ENCODE data around the gene NME8.

The NME8 gene

DNA sequence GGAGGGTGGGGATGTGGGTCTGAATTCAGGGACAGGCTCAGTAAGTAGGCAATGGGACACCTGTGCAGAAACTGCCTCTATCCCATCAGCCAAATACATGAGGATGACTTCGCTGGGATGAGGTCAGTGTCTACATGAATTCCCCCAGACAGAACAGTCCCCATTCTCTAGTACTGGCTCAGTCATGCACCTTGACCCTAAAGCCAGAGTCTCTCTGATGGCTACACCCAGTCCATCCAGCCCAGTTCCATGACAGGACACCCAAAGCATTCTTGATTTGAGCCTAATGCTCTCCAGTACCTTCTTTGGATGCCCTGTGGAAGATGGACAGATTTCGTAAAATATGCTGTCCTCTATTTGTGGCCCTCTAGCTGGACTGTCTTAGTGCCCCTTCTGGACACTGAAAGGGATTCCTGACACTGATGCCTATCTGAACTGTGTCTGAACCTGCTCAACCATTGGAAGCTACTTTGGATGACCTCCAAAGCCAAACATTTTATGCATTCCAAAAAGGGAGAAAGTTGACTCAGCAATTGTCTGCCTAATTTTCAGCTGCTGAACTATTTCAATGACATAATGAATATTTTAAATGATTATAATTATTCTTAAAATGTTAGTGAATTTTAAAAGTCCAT lies 53.6 kb downstream of the NME8 start:
- no peak for DNase-seq

DNA sequence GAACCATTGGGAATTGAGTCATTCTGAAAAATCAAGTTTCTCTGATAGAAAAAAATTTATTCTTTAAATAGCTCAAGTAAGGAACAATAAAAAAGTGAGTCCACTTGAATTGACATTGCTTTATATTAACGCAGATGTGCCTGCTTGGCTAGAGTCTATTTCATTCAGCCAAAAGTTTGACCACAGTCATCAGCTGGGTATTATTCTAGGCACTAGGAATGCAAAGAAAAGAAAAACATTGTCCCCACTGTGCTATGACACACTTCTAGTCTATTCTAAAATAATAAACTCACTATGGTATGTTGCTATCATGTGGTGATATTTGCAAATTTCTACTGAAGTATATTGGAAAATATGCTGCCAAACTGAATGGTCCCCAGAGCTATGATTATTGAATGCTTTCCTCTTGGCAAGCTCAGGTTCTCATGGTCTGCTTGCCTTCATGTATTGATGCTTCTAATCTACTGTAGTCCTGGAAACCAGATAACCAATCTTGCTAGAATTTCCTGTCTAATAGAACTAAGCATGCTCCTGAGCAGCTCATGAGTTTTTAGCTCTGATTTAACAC lies 59.9 kb downstream of the NME8 start:
- DNase-seq: no peak

DNA sequence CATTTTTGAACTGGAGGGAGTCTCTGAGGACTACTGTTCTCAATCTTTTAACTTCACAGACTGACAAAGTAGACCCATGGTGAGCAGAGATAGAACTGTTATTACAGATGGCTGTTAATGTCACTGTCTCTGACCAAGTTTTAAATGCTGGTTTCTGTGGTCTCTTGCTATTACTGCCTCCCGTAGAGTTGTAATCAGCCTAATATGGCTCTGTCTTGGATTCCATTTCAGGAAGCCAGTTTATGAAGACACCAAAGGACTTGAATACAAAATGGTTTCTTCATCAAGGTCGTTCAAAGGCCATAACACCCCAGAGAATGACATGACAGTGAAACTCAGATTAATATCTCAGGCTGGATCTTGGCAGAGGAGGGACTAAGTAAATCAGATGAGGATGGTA lies 64.4 kb downstream of the NME8 start:
- DNase-seq: no peak

DNA sequence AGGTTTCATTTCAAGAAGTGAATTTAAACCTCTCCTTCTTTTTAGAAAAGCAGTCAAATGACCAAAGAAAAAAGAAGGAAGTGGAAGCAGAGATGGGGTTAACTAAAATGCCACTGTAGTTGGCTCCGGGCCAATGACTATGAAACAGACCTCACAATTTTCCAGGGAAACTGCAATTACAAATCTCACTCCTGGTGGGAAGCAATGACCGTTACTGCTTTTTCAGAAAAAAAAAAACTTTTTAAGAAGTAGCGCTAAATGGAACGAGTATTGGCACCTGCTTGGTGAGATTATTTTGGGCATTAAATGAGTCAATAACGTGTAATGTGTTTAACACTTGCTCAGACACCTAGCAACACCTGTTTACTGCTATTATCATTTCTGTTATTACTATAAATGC lies 67.0 kb downstream of the NME8 start:
- no peak for DNase-seq

DNA sequence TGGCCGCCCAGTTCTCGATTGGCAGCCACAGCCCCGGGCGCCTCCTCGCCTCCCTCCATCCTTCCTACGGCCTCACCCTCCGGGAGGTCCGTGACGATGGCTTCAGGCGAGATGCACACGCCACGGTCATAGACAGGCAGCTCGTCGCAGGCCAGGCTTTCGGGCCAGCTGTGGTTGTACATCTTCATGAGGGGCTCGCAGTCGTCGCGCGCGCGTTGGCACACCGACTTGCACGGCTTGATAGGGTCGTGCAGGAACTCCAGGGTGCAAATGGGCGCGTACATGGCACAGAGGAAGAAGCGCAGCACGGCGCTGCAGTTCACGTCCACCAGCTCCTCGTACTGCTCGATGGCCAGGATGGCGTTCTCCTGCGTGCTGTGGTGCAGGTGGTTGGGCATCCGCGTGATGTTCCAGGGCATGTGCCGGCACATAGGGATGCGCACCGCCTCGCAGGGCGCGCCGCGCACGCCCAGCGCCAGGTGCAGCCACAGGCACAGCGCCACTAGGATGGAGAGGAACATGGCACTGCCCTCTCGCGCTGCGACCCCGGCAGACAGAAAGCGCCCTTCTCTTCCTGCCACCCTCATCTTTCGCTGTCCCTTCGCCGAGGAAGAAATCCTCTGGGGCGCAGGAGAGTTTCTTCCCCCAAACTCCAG lies 67.7 kb downstream of the NME8 start:
- no peak for DNase-seq

DNA sequence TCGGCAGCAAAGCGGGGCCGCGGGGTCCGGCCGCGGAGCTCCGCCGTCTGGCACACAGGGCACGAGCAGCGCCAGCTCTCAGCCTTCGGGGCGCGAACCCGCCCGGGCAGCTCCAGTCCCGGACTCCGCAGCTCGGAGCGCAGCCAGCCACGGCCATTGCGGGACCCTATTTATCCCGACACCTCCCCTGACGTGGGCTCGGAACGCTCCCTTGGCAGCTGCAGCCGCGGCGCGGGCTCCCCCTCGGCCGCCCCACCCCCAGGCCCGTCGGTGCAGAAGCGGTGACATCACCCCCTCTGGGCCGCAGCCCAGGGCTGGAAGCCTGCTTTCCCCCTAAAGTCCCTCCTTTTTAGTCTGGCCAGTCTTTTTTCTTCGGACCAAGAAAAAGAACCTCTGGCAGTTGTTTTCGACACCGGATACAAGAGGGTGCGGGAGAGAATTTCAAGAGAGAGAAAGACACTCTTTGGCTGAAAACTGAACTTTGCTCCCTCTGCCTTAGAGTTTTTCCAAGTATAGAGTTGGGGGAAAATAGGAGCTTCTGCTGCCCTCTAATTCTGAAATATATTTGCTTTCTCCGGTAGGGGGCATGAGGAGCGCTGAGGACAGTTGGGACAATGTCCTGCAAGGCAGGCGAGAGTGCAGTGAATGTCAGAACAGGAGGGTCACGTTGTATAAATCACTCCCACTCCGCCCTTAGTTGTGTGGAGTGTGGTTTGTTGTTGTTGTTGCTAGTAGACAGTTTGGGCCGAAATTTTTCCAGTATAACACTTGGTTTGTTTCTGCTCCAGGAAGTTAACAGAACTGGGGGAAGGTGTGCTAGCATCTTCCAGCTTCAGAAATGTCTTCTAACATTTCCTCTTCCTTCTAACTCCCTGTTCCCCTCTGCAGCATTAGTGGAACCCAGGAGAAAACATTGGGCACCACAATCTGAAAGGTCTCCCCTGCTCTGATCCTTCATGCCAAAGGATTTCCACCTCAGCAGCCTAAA lies 68.6 kb downstream of the NME8 start, which contains the start of gene SFRP4:
TSS of gene SFRP4 (minus strand) at position 145 of the 988 bp plus-strand sequence. CDS start 280 bp downstream, outside the sequence.
- DNase-seq: peak in 1 of 2 experiments; percentile 8

DNA sequence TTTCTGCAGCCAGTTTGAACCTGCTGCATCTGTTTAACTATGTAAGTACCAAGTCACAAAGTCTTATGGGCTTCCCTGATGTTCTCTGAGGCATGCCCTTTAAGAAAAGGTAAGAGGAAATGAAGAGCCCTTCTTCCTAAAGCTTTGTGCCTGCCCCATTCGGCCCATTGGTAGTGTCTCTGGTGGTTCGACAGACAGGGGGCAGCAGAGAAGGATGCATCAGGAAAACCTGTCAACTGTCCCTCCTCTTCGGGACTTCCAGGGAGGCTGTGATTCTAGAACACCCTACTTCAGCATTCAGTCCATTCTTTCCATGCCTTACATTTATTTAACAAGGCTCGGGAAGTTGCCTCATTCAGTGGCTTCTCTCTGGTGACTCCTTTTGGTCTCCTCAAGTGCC lies 70.1 kb downstream of the NME8 start:
- DNase-seq: no peak

DNA sequence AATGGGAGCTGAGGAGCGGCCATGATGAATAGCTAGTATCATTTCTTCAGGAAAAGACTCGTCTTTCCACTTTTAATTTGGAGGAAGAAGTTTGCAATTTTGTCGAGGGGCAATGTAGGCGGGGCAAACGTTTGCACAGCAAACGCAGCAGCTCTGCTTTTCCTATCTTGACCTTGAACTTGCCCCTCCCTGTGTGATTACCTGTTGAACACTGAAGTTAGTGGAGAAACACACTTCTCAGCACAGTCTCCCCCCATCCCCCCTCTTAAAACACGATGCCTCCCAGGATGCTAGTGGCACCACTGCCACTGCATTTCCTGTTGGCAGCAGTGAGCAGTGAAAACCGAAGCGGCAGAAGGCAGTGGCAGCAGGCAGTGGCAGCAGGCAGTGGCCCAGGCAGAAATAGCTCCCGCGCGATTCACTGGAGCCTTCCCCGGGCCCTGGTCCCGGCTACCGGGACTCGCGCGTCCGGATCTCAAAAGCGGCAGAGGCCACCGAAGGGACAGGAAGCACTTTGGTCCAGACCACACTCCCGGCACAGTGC lies 72.0 kb downstream of the NME8 start, which contains the start of gene EPDR1:
TSS of gene EPDR1 (plus strand) at position 336 of the 544 bp plus-strand sequence. CDS start 300 bp downstream, outside the sequence.
- peak in 1 of 2 experiments; percentile 33 for DNase-seq

DNA sequence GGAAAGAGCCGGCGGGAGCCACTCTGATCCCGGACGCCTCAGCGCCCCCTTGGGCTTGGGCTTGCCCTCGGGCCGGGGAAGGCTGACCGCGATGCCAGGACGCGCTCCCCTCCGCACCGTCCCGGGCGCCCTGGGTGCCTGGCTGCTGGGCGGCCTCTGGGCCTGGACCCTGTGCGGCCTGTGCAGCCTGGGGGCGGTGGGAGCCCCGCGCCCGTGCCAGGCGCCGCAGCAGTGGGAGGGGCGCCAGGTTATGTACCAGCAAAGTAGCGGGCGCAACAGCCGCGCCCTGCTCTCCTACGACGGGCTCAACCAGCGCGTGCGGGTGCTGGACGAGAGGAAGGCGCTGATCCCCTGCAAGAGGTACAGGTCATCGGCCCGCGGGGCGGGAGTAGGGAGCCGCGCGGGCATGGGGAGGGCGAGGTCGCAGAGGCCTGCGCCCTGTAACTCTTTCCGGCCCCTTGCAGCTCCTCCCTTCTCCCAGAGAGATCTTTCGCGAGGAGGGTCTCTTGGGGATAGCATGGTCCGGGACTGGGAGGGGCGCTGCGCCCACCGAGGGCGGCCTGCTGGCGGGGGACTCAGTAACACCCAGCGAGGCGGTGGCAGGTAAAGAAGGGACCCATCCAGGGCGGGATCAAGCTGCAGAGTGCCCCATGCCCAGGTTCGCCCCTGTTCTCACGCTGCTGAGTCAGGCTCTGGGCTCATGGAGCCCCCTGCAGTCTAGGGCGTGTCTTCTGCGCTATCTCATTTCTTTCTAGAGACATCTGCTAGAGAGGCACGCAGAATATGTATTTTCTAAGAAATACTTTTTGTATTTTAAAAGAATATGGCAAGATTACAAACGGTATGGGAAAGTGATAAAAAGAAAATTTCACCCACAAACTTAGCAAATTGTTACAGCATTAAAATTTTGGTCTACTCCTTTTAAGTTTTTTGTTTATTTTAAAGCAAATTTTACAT lies 72.7 kb downstream of the NME8 start:
- DNase-seq: peak in 1 of 2 experiments; percentile 10

DNA sequence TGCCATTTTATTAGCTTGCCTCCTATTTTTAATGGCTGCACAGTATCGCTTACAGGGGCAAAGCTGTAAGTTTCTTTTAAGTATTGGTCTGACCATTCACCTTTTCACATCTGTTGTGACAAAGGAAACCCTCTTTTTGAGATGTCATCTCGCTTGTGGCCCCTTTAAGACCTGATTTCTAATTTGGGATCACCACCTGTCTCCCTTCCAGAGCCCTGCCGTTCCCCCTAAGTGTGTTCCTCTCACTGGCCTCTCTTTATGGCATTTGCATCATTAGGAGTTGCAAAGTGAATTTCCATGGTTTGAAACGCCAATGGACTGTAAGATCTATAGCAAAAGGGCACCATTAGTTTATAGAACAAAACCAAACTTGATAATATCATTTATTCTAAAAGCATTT lies 73.5 kb downstream of the NME8 start:
- no peak for DNase-seq

DNA sequence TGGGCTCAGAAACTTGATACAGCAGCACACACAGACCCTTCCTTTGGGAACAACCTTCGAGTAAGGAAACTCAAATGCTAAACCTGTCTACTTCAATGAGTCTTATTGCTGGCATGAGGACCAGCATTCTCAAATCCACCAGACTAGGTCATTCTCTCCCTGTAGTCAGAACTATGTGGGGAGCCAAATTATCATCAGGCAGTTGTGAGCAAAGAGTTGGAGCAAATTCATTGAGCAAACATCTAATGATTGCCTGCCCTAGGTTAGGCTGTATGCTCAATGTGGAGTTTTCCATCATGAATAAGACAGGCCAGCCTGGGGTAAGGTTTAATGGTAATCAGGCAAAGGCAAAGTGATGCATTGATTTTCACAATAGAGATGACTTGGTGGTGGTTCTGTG lies 75.6 kb downstream of the NME8 start:
- DNase-seq: no peak

DNA sequence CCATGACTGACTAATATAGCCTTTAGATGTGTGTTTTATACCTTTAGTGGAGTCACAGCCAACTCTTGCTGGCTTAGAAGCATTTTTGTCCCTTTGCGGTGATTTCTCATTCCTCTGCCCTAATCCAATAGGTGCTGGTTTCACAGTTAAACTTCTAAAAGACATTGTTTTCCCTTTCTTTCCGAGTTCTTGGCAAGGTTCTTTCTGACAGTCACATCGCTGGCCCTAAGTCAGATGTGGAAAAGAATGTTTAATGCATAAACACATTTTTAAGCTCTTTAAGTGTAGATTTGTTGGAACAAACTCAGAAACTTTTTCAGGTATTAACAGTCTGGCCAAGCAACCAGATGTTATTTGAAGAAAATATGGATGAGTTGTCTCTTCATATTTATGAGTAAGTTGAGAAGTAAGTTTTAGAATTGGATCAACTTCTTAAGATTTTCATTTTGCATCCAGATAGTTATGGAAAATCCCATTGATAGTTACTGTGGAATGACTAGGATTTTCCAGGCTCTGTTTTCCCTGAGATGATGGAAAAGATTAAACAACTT lies 76.2 kb downstream of the NME8 start:
- DNase-seq: no peak

DNA sequence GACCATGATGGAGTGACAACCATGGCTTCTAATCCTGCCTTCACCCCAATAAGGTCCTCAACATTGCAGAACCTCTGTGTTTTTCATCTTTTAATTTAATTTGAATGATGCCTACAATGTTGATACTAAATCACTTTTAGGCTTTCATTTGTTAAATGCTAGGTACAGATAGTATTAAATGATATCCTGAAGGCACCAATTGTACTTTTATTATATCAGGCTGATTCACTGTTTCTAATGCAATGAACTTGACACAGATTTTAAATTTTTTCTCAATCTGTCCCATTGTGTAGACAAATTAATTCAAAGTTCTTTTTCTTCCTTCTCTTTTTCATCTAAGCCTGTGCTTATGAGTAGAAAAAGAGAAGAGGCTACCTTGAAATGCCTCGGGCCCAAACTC lies 77.2 kb downstream of the NME8 start:
- no peak for DNase-seq

DNA sequence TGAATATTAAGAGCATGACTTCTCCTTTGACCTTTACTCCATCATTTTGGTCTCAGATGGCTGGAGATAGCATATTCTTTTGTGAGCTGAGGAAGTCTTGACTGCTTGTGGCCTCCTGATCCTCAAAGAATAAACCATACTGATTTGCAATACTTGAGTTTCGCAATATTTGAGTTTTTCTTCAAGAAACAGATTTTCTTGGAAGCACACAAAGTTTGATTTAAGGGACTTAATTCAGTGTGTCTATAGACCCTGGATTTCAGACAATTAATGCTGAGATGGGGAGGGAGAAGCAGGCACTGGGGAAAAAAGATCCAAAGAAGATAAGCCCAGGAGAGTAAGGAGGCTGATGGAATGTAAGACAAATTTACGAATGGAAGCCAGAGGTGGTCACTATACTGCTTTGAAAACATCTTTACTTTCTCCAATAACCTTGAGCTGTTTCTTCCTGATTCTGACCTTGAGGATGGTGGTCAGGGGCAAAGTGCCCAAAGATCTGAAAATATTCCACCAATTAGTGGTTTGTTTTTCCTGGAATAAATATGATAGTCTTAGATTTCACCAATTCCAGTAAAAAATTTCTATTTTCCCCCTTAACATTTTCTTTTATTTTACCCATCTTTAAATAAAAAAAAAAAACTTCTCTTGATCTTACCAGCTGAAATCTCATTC lies 79.5 kb downstream of the NME8 start:
- DNase-seq: no peak

DNA sequence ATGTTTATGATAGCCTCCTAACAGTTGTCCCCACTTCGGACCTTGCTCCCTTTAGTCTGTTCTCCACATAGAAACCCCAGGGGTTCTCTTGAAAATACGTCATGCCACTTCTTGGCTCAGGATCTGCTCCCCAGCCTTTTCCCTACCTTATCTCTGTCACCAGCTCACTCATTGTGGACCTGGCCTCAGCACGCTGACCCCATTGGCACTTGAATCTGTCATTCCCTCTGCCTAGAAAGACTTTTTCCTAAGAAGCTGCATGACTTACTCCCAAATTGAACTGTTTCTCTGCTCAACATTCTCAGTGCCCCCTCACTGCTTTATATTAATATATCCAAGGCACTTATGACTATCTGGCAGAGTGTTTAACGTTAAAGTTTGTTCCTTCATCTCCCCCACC lies 80.5 kb downstream of the NME8 start:
- no peak for DNase-seq

DNA sequence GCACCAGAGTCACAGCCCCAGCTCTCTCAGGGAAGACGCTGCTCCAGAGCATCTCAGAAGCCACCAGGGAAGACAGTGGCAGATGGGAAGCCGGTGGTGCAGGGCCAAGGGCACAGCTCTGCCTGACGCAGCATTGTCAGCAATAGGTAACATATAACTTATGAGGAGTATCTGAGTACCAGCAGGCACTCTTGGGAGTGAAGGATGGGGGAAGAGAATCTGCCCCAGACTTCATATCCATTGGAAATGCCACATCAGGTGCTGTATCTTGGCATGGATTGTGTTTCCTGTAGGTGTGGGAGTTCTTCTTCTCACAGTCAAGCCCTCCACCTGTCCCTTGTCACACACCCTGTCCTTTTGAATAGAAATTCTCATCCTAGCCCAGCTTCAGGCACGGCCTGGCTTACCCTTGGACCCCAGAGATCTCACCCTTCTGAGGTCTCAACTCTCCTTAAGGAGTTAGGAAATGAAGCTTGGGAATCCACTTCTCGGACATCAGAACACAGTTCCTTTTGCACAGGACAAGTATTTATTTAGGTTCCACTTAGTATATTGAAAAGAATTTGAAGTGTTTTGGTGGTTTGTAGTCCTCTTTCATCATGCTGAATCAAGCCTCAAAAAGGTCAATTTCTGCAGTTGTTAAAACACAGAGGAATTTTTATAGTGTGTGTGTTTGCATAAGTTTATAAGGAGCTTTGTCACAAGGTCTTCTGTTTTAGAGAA lies 82.0 kb downstream of the NME8 start:
- DNase-seq: no peak

DNA sequence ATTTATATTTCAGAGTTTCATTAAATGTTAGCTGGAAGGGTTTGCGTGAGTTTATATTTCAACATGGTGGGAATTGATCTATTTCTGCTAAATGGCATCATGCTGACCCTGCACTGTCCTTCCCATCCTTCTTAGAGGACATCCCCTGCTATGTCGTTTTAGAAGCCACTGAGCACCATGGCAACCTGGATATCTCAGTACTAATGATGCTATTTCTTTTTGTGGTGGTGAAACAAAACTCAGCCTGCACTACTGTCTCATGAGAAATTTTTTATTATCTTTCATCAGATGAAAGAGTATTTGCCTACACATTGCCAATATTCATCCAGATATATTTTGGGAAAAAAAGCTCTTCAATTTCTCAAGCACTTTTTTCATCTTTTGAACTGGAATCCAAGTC lies 84.1 kb downstream of the NME8 start:
- no peak for DNase-seq

DNA sequence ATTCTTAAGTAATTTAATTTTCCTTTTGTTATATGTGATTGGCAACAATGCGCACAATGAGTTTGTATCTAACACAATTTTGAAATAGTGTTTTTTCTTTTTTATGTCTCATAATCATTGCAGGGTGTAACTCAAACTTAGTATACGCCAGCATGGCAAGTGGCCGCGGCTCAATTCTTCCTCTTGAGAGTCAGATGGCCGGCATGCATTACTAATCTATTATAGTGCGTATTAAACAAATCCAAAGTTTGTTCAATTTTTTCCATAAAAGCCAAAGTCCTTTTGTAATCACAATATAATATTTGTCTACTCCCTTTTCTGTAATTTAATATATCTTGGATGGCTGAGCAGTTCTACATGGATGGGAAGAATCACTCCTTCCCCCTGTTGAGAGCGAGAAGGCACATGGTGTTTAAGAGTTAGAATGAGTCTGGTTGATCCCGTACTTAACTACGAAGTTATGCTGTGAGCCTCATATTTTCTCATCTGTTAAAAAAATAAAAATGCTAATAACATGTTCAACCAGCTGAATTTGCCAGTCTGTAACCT lies 84.7 kb downstream of the NME8 start:
- no peak for DNase-seq

DNA sequence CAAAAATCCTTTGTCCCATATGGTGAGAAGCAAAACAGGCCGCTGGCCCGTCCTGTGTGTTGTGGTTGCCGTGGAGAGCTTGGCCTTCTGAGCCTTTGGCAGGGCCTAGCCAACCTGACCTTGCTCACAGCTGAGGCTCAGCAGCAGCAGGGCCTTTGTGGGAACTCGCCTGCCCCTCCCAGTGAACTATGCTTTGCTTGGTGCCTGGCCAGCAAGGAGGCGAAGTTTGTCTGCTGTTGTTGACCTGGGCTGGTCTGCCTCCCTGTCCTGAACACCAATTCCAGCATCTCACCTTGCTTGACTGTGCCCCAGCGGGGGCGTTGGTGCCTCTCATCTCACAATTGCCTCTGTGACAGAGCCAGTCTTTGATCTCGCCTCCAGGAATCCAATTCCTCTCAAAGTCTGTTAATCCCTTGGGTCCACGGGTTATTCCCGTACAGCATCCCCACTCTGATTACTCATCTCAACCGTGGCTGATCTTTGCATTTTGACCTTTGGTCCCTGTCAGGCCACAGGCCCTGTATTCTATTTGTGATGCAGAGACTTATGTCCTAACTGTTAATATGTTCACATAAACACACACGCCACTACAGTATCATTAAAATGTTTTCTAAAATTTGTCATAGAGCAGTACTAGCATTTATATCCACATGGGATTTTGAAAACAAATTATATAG lies 94.7 kb downstream of the NME8 start:
- no peak for DNase-seq

Measured in activated CD4-positive, alpha-beta T cell treated with anti-CD3 and anti-CD28 coated beads, Interleukin-2, amount 50 U/mL, for 48 hours (primary cell).